ENCODE results near the gene KRT36.

Gene KRT36

DNA sequence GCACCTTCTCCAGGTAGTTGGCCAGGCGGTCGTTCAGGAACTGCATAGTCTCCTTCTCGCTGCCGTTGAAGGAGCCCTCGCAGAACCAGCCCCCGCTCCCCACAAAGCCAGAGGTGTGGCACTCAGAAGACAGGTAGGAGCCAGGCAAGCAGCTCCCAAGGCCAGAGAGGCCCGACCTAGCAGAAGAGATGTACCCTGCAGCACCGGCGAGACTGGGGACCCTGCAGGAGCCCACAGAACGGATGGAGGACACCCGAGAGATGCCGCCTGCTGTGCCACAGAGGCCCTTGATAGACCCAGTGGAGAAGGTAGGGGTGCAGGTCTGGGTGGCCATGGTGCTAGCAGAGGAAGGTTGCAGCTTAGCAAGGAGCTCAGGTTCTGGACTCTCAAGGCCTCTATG is at the start of gene KRT36:
Gene KRT36, minus strand, starts transcription at position 380 of the 400 bp plus-strand sequence. Its CDS starts 46 bp downstream, at position 334.
- DNase-seq = no peak

DNA sequence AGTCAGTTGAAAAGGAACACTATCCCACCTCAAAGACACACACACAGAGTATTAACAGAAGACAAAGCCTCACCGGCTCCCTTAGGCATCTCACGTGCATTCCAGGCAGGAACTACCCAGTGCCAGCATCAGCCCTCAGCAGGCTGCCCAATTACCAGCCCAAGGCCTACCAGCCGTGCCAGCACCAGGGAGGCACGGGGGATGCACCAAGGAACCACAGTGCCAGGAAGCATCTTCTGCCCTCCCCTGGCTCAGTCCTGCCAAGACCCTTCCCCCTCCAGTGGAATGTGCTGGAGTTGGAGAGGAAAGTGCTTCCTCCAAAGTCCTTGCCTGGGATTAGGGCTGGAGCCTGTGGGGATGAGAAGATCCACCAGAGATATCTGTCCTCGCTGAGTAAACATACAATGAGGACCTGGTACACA is 49.4 kb upstream of the KRT36 start:
- DNase-seq = no peak

DNA sequence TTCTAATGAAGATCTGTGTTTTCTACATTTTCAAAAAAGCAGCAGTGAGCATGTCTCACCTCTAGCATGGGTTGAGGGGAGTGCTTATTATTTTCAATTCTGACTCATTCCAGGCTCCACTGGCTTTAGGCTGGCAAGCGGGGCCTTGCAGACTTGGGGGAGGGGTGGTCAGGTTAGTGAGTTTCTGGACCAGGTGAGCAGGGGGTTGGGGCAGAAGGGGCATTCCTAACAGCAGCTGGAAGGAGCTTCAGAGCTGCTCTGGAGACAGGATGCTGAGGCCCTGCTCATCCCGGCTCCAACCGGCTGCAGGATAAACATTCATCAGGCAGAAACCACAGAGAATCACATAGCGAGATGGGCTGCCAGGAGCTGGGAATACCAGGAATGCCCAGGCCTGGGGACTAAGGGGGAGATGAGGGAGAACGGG is 48.9 kb upstream of the KRT36 start:
- no peak for DNase-seq

DNA sequence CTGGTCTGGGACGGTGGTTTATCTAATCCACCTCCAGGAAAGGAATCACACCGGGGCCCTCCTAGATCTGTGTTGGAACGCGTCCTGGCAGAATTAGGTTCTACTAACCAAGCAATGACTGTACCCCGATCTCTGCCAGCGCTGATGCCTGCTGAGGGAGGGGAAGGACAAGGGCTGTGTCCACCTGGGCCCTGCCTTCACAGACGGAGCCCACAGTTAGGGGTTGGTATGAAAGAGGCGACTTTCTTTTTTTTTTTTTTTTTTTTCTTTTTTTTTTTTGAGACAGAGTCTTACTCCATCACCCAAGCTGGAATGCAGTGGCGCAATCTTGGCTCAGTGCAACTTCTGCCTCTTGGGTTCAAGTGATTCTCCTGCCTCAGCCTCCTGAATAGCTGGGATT is 48.3 kb upstream of the KRT36 start:
- DNase-seq = no peak

DNA sequence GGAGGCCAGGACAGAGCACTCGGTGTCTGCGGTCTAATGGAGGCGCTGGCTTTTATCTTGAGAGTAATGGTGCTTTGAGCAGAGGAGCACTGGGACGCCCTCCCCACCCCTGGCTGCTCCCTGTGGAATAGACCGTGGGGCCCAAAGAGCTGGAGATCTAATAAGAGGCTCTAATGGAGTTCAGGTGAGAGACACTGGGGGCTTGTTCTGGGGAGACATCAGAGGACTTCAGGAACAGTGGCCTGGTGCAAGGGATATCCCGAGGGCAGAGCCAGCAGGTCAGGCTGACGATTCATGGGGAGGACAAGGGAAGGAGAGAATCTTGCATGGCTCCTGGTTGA is 47.9 kb upstream of the KRT36 start:
- DNase-seq = no peak

DNA sequence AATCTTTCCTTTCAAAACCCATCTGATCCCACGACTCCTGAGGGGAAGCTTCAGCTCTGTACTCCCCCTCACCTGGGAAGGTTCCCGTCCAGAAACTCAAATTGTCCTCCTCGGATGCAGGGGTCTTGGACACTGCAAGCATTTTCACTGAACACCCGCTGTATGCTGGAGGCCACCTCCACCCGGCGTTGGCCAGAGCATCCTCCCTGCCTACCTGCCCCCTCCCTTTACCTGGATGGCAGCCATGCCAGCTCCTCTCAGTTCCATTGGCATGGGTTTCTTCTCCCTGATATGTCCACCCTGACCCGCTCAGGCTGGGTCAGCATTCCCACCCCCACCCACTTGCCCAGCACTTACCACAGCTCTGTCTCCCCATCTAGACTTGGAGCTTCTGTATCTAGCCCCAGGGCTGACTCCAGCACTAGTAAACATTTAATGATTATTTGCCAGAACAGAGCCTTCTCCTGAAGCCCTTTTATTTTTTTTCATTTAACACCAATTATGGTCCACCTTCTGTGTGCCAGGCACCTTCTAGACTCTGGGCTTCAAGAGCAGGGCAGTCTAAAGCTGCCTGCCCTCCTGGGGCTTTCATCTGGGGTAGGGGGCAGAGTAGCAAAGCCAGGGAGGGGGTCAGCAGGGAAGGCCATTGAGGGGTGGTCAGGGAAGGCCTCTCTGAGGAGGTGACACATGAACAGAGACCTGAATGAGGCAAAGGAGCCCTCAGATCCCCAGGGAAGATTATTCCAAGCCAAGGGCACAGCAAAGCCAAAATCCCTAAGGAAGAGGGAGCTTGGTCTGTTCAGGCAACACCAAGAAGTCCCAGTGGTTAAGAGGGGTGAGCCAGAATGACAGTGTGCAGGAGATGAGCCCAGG is 47.3 kb upstream of the KRT36 start:
- no peak for DNase-seq

DNA sequence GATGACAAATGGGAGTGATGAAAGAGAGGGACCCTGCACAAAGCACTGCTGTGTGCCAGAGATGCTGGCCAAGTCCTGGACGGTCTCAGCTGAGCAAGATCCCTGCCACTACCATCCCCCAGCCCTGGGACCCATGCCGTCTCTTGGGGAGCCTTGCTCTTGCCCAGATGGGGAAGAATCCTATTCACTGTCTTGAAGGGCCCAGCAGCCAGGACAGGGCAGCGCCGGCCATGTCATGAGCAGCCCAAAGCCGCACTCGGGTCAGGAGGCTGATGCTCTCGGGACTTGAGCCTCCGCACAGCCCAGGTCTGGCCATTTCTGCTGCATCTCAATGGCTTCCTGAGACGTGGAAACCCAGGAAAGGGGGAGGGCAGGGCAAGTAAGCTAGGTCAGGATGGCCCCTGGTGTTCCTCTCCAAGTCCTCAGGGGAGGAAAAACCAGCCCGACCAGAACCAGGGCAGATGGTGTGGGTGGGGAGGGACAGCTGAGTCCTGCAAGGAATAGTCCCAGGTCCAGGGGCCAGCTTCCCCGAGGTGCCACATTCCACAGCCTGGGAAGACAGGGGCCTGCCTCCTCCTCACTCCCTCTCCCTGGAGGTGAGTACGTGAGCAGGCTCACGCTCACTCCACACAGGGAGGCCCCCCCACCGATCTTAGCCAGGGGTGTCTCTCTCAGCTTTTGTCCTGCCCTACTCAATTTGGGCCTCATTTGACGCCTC is 46.2 kb upstream of the KRT36 start:
- DNase-seq = no peak

DNA sequence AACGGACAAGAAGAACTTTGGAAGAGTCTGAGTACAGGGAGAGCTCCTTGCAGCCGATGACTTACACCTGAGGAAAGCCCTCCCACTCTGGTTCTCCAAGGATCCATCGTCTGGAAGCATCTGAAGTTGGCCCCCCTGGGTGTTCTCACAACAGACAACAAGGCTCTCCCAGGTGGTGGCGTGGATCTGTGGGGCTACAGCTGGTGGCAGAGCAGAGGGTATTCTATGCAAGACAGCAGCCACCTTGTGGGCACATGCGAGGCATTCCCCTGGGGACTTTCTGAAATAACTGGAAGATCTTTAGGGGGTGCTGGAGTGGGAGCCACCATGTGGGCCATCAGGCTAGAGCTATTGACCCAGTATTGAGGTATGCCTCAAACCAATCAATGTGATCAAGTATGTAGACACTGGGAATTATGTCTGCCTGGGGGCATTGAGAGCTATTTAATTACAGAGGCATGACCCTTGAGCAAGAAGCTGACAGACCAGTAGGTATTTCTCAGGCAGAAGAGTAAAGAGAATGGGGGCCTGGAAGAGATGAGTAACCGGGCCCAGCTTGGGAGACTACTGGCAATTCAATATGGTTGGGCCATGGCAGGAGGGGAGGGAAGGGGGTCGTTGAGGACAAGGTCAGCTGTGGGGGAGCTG is 45.3 kb upstream of the KRT36 start:
- no peak for DNase-seq

DNA sequence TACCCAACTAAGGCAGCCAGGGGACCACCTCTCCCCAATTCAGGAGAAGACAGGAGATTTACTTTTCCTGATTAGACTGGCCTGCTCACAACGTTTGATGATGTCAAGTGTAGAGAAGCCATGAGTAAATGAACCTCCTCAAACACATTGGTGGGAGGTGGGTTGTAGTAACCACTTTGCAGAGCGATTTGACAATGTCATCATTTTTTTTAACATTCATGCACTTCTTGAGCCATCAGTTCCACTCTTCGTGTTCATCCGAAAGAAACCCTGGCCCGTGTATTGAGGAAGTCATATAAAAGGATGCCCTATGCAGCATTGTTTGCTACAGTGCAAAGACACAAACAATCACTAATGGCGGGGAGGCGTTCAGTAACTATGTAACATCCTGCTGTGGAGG is 43.9 kb upstream of the KRT36 start:
- DNase-seq = no peak

DNA sequence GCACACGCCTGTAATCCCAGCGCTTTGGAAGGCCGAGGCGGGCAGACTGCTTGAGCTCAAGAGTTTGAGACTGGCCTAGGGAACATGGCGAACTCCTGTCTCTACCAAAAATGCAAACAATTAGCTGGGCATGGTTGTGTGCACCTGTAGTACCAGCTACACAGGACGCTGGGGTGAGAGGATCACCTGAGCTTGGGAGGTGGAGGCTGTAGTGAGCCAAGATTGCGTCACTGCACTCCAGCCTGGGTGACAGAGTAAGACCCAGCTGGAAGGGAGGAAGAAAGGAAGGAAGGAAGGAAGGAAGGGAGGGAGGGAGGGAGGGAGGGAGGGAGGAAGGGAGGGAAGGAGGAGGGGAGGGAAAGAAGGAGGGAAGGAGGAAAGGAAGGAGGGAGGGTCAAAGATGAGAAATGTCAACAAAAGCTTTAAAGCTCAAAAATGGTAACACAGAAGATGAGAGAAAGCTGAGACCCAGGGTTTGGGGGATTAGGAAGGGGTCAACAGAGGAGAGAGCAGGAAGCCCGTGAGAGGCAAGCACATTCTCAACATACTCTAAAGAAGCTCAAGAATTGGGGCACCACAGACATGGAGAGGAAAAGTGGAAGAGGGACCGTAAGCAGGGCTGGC is 43.3 kb upstream of the KRT36 start:
- no peak for DNase-seq

DNA sequence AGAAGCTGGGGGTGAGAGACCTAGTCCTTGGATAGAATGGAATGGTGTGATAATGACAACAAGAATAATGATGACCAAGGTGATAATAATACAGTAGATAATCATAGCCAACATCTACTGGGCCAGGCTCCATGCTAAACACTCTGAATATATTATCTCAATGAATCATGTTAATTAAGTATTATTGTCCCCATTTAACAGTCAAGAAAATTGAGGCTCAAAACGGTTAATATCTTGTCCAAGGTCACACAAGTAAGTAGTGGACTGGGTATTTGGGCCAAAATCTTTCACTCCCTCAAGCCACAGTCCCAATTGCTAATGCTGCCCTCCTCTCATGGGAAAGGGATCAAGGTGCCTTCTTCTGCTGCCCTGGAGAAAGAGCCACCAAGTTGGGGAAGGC is 42.3 kb upstream of the KRT36 start:
- no peak for DNase-seq

DNA sequence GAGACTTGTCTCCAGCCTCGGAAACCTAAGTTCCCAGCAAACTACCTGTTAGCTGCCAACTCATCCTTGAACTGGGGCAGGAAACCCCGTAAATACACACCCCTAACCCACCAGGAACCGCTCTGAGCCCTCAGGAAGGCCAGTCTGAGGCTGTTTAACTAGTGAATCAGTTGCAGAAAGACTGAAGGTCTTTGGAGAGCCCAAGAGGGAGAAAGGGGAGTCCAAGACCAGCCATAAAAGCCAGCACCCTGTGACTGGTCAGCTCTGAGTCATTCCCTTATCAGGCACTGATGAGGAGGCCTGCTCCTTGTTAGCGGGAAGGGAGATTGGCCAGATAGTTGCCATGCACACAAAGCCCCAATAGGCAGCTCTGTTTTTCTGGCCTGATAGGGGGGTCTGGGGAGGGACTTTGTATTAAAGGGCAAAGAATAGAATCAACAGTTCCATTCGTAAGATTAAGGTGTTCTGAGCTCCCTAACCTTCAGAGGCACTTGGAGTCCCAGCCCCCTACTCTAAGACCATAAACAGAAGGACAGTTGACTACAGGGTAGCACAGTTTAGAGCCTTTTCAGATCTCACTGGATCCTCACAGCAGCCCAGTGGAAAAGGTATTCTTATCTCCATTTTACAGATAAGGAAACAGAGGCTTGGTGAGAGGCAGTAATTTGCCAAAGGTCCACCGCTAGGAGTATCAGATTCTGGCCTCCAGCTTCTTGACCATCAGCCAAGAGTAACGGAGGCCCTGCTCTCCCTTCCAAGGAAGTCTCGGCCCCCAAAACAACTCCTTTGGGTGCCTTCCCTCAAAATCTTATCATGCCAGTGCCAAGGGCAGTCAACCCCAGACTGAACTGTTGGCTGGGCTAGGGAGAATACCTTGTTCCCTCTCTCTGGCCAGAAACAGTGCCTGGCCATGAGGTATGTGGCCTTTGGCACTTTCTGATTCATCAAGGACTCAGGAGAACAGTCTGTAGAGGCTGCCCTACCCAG is 40.6 kb upstream of the KRT36 start:
- DNase-seq = no peak

DNA sequence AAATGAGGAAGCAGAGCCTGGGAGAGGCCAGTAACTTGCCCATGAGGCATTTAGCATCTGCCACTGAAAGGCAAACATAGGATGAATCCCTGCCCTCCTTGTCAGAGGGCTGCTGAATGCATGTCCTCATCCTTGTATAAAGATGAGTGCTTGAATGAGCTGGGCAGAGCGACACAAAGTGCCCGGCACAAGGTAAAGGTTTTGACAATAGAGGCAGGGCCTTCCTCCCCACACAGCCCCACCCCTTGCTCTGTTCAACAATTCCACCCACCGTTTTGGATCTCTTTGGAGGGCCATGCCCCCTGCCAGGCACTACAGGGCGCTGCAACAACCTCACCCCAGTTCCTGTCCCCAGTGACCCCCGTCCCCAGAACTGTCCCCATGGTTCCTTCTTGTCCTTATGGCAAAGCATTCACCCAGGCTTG is 39.8 kb upstream of the KRT36 start:
- DNase-seq = no peak

DNA sequence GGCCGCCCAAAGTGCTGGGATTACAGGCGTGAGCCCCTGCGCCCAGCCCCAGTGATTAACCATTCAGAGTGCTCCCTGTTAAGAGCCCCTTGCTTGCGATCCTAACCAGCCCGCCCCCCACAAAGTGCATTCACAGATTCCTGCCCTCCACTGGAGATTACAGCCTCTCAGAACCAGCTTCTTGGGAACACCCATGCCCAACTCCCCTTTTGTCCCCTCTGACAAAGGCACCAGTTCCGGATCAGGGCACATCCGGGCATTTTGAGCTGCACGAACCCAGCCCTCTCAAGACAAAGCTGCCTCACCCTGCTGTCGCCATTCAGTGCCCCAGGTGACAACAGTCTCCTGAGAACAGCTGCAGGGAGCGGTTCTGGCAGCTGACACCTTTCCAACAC is 39.2 kb upstream of the KRT36 start:
- no peak for DNase-seq

DNA sequence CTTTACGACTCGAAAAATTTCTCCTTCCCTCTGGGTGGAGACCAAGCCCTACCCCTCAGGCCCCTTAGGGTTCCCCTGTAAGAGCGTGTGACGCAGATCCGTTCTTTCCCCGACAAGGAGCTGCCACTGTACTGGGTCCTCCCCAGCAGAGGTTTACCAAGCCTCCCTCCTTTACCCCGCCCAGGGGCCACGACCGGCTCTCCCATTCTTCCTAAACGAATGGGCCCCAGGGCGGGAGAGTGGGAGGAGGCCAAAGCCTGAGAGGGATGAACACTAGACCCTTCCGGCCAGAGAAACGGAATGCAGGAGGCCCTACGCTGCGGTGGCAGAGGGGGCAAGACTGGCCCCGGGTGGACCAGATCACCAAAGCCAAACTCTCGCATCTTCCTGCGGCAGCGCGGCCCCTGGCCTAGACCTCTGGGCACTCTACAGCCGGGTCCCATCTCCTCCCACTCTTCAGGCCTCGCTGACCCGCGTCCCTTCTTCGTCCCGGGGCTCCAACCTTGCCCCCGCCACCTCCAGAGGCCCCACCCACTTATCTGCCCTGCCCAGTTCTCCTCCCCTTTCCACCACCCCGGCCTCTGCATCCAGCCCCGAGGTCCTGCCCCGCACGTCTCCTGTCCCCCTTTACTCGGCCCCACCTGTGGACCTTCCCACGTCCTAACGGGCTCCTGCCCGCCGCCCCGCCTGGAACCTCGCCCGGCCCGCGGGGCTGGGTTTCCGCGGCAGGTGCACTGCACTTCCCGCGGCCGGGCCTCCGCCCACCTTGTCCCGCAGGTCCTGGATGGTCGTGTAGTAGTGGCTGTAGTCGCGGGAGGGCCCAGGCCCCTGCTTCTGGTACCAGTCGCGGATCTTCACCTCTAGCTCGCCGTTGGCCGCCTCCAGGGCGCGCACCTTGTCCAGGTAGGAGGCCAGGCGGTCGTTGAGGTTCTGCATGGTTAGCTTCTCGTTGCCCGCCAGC is 37.6 kb upstream of the KRT36 start:
- DNase-seq = no peak

DNA sequence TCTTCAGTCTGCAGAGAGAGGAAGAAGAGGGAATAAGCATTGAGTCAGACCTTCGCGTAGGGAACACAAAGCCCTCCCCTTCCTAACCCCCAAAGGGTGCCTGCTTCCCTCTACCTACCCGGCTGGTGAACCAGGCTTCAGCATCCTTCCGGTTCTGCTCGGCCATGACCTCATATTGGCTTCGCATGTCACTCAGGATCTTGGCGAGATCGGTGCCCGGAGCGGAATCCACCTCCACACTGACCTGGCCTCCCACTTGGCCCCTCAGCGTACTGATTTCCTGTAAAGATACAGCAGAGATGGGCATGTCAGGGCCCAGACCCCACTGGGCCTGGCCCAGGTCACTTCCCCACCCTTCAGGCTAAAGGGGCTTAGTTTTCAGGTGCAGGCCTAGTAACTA is 34.6 kb upstream of the KRT36 start:
- no peak for DNase-seq

DNA sequence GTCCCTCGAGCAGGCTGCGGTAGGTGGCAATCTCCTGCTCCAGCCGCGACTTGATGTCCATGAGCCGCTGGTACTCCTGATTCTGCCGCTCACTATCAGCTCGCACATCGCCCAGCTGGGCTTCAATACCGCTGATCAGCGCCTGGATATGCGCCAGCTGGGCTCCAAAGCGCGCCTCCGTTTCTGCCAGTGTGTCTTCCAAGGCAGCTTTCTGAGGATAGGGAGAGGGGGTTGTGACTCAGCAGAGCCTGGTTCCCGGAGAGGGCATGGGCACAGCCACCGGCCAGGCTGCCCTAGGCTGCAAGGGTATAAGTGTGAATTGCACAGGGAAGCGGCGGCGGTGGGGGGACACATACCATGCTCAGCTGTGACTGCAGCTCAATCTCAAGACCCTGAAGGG is 34.1 kb upstream of the KRT36 start:
- DNase-seq = no peak

DNA sequence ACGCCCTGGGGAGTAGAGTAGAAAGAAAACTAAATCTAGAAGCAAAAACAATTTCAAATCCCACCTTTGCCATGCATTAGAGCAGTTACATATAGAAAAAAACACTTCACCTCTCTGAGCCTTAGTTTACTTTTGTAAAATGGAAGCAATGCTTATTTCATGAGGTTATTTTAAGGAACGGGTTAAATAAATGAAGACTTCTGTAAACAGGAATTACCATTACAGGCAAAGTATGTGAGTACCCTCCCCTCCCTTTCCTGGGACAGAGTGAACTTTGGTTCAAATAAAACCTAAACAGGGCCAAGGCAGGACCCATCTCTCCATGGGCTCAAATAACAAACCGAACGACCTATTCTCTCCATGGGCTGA is 33.5 kb upstream of the KRT36 start:
- DNase-seq = no peak

DNA sequence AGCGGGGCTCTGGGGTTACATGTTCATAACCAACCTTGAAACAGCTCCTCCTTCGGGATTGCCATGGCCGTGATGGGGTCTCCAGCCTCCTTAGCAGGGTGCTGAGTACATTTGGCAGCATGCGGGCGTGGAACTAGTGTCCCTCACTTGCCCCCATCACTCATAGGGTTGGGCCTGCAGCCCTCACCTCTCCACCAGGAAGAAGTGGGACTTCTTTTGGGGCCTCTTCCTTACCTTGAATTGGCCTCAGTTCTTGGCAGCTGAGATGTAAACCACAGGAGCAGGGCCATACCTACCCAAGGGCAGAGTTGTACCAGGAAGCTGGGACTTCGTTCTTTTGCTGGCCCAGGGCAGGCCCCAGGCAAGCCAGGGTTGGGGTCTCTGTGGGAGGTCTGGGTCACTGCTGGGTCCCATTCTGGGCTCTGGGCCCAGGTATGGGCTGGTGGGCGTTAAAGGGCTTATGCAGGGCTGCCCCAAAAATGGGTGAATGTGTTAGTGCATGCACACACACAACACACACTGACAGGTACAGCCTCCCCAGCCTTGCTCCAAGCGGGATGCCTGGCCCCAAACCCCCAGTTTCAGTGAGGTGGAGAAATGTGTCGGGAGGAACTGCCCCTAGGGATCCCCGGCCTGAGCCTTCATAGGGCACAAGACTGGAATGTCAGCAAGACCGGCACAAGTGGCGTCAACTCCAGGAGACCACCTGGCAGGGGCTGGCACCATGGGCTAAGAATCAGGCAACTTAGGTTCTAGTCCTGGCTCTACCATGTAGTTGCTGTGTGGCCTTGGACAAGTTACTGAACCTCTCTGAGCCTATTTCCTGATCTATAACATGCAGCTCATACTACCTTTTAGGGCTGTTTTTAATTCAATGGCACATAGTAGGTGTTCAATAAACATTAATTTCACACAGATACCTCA is 32.9 kb upstream of the KRT36 start:
- DNase-seq = no peak

All from NCI-H1048 (cell line).